Astrocyte of the cerebellum (primary cell): ENCODE results near the gene KRTAP10-6.
"Not testable (repeated sequence)": the region's sequence is repeated elsewhere in the genome, so short reads cannot be mapped to it uniquely, and the experiment has no call there.

Source experiments
- DNase-seq: peaks from one replicate; pipeline ENCODE4 v3.0.0-alpha.2; 2011; ENCODE audit warnings: low read depth
- H3K4me3 ChIP-seq: 2 replicates; pipeline ENCODE4 v1.5.1; 2011; ENCODE audit warnings: mild to moderate bottlenecking, low read depth, low read length, moderate library complexity
- in situ Hi-C: cut with HindIII; loops from 2 replicates; pipeline ENCODE4 v1.10.0; 2017; ENCODE audit warnings: low sequenced_read_pairs
- TF ChIP-seq, protein P1 (sequence below): IDR thresholded peaks from 2 replicates; pipeline ENCODE4 v1.5.1; 2012; ENCODE audit warnings: low read length, low read depth, moderate library complexity, mild to moderate bottlenecking; ENCODE audit errors: missing control alignments

The KRTAP10-6 gene, protein sequence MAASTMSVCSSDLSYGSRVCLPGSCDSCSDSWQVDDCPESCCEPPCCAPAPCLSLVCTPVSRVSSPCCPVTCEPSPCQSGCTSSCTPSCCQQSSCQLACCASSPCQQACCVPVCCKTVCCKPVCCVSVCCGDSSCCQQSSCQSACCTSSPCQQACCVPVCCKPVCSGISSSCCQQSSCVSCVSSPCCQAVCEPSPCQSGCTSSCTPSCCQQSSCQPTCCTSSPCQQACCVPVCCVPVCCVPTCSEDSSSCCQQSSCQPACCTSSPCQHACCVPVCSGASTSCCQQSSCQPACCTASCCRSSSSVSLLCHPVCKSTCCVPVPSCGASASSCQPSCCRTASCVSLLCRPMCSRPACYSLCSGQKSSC

DNA sequence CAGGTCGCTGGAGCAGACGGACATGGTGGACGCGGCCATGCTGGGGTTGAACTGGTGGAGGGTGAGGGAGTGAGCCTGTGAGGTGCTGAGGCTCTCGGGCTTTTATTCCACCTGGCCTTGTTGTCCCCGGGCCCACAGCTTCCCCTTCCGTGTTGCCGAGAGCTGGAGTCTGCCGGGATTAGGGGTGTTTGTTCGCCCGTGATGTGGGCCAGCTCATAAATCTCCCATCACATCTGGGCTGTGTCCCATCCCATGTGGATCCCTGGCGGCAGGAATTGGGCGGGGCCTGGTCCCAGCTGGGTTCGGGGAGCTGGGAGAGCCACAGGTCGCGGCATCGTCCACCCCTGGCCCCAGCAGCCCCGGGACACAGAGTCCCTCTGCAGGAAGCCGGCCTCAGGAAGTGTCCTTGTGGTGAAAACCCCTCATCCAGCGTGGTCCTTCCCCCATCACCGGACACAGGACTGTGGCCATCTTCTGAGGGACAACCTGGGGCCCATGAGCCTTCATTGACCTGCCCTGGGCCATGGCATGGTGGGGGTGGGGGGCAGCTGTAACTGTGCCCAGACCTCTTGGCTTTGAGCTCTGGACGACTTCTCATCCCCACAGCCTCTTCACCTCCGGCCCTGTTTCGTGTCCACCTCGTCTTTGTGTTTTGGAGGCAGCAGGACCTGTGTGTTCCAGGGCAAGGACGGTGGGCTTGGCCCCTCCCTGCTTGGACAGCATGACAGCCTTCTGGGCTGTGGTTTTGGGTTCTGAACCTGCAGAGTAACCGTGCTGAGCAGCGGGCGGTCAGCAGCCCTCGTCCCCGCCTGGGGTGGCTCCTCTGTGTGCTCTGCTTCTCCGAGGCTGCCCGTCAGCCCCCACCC, at the start of gene KRTAP10-6:
Gene KRTAP10-6 (minus strand): TSS at position 60 of the 866 bp plus-strand sequence. CDS start 21 bp downstream, at position 39.
- no peak within 1 kb of the TSS for H3K4me3 ChIP-seq
- in situ Hi-C loops = no loop called here
- DNase-seq = no peak
- TF ChIP-seq, protein P1, sequence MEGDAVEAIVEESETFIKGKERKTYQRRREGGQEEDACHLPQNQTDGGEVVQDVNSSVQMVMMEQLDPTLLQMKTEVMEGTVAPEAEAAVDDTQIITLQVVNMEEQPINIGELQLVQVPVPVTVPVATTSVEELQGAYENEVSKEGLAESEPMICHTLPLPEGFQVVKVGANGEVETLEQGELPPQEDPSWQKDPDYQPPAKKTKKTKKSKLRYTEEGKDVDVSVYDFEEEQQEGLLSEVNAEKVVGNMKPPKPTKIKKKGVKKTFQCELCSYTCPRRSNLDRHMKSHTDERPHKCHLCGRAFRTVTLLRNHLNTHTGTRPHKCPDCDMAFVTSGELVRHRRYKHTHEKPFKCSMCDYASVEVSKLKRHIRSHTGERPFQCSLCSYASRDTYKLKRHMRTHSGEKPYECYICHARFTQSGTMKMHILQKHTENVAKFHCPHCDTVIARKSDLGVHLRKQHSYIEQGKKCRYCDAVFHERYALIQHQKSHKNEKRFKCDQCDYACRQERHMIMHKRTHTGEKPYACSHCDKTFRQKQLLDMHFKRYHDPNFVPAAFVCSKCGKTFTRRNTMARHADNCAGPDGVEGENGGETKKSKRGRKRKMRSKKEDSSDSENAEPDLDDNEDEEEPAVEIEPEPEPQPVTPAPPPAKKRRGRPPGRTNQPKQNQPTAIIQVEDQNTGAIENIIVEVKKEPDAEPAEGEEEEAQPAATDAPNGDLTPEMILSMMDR = no peak

DNA sequence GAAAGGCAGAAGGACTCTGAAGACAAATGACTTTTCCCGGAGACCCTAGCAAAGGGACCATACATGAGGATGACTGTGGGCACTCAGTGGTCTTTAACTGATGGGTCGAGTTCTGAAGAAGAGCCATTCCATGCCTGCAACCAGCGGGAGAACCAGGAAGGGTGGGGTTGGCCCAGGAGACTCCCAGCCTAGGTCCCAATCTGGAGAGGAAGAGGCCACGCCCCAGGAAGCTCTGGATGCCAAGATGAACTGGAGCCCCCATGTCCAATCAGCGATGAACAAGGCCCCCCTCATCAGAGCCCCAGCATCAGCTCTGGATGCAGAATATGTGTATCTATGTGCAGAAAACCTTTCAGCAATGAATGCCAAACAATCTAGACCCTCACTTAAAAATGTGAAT, 48.5 kb upstream of the KRTAP10-6 start:
- TF ChIP-seq, protein P1 = no peak
- DNase-seq = no peak
- no peak overlapping the region for H3K4me3 ChIP-seq
- in situ Hi-C loops = no loop called here

DNA sequence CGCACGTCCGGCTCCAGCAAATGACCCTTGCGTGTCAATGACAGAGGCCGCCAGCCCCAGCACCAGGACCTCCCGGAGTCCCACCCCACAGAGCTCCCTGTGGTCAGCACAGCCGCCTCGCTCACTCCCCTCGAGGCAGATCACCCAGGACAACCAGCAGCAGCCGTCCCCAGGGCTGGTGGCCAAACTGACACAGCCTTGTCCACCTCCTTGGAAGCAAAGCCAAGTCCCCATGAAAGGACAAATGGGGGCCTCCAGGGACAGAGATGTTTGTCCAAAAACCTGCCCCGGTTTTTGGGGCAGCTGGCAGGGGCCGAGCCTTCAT, 47.0 kb upstream of the KRTAP10-6 start:
- H3K4me3 ChIP-seq = no peak overlapping the region
- TF ChIP-seq, protein P1 = no peak
- in situ Hi-C loops = no loop called here
- no peak for DNase-seq

DNA sequence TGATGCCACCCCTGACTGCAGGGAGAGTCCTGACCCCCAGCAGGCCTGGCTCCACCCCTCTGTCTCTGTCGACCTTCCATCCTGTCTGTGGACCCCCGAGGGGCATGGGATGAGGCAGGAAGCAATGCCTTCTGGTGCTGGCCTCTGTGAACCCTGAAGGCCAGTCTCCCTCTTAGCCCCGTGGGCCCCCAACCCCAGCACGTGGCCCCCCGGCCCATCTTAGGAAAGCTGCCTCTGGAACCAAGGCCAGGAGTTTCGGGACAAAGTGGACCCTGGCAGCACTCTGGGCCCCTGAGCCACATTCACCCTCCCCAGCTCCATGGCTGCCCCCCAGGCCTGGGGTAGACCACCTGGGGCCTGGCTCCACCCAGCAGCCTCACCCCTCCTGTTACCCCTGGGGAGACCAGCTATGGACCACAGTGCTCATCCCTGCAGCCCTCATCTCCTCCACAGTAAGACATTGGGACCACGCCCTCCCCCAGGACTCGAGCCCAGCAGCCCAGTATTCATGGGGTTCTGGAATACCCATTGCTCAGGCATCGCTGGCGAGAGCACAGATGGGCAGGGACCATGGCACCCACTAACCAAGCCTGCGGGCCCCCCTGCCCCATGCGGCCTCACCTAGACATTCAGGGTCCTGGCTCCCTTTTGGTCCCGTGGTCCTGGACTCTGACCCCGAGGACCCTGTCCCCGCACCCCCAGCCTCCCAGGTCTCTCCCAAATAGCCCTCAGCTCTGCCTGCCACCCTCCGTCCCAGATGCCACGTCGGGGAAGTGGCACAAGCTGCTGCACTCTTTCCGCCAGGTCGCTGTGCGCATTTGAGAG, 46.4 kb upstream of the KRTAP10-6 start:
- in situ Hi-C loops, H3K4me3 ChIP-seq, DNase-seq: not testable (repeated sequence)

DNA sequence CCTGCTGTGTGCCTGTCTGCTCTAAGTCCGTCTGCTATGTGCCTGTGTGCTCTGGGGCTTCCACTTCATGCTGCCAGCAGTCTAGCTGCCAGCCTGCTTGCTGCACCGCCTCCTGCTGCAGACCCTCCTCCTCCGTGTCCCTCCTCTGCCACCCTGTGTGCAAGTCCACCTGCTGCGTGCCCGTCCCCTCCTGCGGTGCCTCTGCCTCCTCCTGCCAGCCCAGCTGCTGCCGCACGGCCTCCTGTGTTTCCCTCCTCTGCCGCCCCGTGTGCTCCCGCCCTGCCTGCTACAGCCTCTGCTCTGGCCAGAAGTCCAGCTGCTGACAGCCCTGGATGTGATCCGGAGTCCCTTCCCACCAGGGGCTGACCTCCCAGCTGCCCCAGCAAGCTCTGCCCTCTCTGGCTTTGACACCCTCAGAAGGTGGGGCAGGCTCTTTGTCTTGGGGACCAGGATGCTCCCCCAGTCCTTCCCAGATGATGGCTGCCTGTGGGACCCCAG, 45.6 kb upstream of the KRTAP10-6 start:
- DNase-seq, in situ Hi-C loops, H3K4me3 ChIP-seq: not testable (repeated sequence)

DNA sequence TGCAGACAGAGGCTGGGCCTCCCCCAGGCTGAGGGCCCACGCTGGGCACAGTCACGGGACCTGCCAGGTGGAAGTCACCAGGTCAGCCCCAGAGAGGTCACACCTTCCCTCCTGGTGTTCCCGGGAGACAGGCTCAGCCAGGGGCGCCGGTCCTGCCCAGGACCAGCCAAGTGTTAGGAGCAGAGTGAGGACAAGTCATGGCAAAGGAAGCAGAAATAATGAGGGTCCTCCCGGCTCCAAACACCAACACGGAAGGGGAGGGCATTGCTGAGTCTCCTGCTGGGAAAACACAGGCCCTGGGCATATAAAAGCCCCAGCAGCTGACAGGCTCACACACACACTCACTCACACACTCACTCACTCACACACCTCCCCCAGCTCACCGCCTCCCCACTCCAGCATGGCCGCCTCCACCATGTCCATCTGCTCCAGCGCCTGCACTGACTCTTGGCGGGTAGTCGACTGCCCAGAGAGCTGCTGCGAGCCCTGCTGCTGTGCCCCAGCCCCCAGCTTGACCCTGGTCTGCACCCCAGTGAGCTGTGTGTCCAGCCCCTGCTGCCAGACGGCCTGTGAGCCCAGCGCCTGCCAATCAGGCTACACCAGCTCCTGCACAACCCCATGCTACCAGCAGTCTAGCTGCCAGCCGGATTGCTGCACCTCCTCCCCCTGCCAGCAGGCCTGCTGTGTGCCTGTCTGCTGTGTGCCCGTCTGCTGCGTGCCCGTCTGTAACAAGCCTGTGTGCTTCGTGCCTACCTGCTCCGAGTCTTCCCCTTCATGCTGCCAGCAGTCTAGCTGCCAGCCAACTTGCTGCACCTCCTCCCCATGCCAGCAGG, 44.9 kb upstream of the KRTAP10-6 start, which contains the start of gene KRTAP10-10:
Gene KRTAP10-10 (plus strand): TSS at position 339 of the 833 bp plus-strand sequence. CDS start 62 bp downstream, at position 401.
- DNase-seq = no peak
- no peak within 1 kb of the TSS for H3K4me3 ChIP-seq
- TF ChIP-seq, protein P1 = no peak
- in situ Hi-C loops = no loop called here
